Mesenchymal stem cell (in vitro differentiated cells and primary cell): ENCODE measurements around the gene CSNK1A1L.

Experiments
- DNase-seq: peaks from one replicate; pipeline ENCODE4 v3.0.0-alpha.2; 2013
- H2AFZ ChIP-seq: one replicate; pipeline ENCODE4 v1.6.1; 2013; ENCODE audit warnings: low read depth, mild to moderate bottlenecking, control low read depth, inconsistent platforms, low read length, moderate library complexity
- H2AK5ac ChIP-seq: 2 replicates; pipeline ENCODE4 v1.6.1; 2013; ENCODE audit warnings: low read length, moderate library complexity, mild to moderate bottlenecking, inconsistent platforms; ENCODE audit not compliant: severe bottlenecking
- H2BK120ac ChIP-seq: one replicate; pipeline ENCODE4 v1.6.1; 2013; ENCODE audit warnings: low read depth, mild to moderate bottlenecking, inconsistent platforms, low read length, moderate library complexity
- H2BK12ac ChIP-seq, 2 experiments: one replicate each; pipeline ENCODE4 v1.6.1; 2013; ENCODE audit warnings: inconsistent platforms in 2 of 2, low read length in 2 of 2, mild to moderate bottlenecking in 2 of 2, moderate library complexity in 2 of 2, control low read depth in 1 of 2
- H2BK15ac ChIP-seq: one replicate; pipeline ENCODE4 v1.6.1; 2013; ENCODE audit warnings: mild to moderate bottlenecking, low read depth, inconsistent platforms; ENCODE audit not compliant: poor library complexity, severe bottlenecking
- H2BK5ac ChIP-seq: 2 replicates; pipeline ENCODE4 v1.6.1; 2013; ENCODE audit warnings: low read depth, mild to moderate bottlenecking, low read length, control low read depth, inconsistent platforms; ENCODE audit not compliant: poor library complexity, severe bottlenecking
- H3K14ac ChIP-seq, 2 experiments: one replicate each; pipeline ENCODE4 v1.6.1; 2013; ENCODE audit warnings: inconsistent platforms in 2 of 2, low read length in 2 of 2, control low read depth in 1 of 2, mild to moderate bottlenecking in 1 of 2, moderate library complexity in 1 of 2
- H3K18ac ChIP-seq, 2 experiments: one replicate each; pipeline ENCODE4 v1.6.1; 2013; ENCODE audit warnings: inconsistent platforms in 2 of 2, low read length in 2 of 2, control low read depth in 1 of 2, low read depth in 1 of 2, mild to moderate bottlenecking in 1 of 2
- H3K23ac ChIP-seq, 2 experiments: one replicate each; pipeline ENCODE4 v1.6.1; 2013; ENCODE audit warnings: inconsistent platforms in 2 of 2, low read length in 2 of 2, mild to moderate bottlenecking in 2 of 2, moderate library complexity in 2 of 2, control low read depth in 1 of 2
- H3K27ac ChIP-seq: 2 replicates; pipeline ENCODE4 v1.5.1; 2013; ENCODE audit warnings: mild to moderate bottlenecking, moderate library complexity, low read length, control low read depth, inconsistent platforms; ENCODE audit not compliant: poor library complexity, severe bottlenecking
- H3K27me3 ChIP-seq, 2 experiments: 2 replicates each; pipeline versions ENCODE4 v1.6.1 to v1.7.0; 2013; ENCODE audit warnings: low read length in 2 of 2, mild to moderate bottlenecking in 2 of 2, moderate library complexity in 2 of 2, control low read depth in 1 of 2, inconsistent platforms in 1 of 2; ENCODE audit not compliant: control insufficient read depth in 1 of 2, insufficient read depth in 1 of 2
- H3K36me3 ChIP-seq, 2 experiments: 2 replicates each; pipeline versions ENCODE4 v1.6.1 to v1.7.0; 2013; ENCODE audit warnings: low read length in 2 of 2, control low read depth in 1 of 2, inconsistent platforms in 1 of 2, low read depth in 1 of 2, mild to moderate bottlenecking in 1 of 2; ENCODE audit not compliant: insufficient read depth in 2 of 2, control insufficient read depth in 1 of 2
- H3K4ac ChIP-seq, 2 experiments: one replicate each; pipeline ENCODE4 v1.6.1; 2013; ENCODE audit warnings: inconsistent platforms in 2 of 2, low read length in 2 of 2, mild to moderate bottlenecking in 2 of 2, moderate library complexity in 2 of 2, control low read depth in 1 of 2, low read depth in 1 of 2
- H3K4me1 ChIP-seq: 2 replicates; pipeline ENCODE4 v1.6.1; 2013; ENCODE audit warnings: low read depth, low read length, control low read depth; ENCODE audit not compliant: control insufficient read depth, insufficient read depth
- H3K4me2 ChIP-seq: 2 replicates; pipeline ENCODE4 v1.6.1; 2013; ENCODE audit warnings: low read length, mild to moderate bottlenecking, inconsistent platforms; ENCODE audit not compliant: poor library complexity, severe bottlenecking
- H3K4me3 ChIP-seq, 2 experiments: 2 replicates each; pipeline versions ENCODE4 v1.5.1 to v1.7.0; 2013; ENCODE audit warnings: low read length in 2 of 2, mild to moderate bottlenecking in 2 of 2, control low read depth in 1 of 2, low read depth in 1 of 2; ENCODE audit not compliant: insufficient read depth in 1 of 2
- H3K79me1 ChIP-seq: replicated peaks from 2 replicates; pipeline ENCODE4 v1.6.1; 2013; ENCODE audit warnings: mild to moderate bottlenecking, control low read depth, low read length, inconsistent platforms; ENCODE audit not compliant: poor library complexity, severe bottlenecking
- H3K9ac ChIP-seq: 2 replicates; pipeline ENCODE4 v1.7.0; 2013; ENCODE audit warnings: mild to moderate bottlenecking, low read length, moderate library complexity
- H3K9me3 ChIP-seq: 2 replicates; pipeline ENCODE4 v1.7.0; 2013; ENCODE audit warnings: mild to moderate bottlenecking, low read length; ENCODE audit not compliant: control insufficient read depth
- H4K8ac ChIP-seq: one replicate; pipeline ENCODE4 v1.6.1; 2013; ENCODE audit warnings: inconsistent platforms, mild to moderate bottlenecking, low read length, moderate library complexity
- H4K91ac ChIP-seq: one replicate; pipeline ENCODE4 v1.6.1; 2013; ENCODE audit warnings: mild to moderate bottlenecking, low read length, inconsistent platforms
- WGBS: methylation state at CpG from one replicate; pipeline ENCODE4 v1.1.7; 2013; ENCODE audit warnings: mixed read lengths; 5-methylcytosine and 5-hydroxymethylcytosine counted together

The CSNK1A1L gene

DNA sequence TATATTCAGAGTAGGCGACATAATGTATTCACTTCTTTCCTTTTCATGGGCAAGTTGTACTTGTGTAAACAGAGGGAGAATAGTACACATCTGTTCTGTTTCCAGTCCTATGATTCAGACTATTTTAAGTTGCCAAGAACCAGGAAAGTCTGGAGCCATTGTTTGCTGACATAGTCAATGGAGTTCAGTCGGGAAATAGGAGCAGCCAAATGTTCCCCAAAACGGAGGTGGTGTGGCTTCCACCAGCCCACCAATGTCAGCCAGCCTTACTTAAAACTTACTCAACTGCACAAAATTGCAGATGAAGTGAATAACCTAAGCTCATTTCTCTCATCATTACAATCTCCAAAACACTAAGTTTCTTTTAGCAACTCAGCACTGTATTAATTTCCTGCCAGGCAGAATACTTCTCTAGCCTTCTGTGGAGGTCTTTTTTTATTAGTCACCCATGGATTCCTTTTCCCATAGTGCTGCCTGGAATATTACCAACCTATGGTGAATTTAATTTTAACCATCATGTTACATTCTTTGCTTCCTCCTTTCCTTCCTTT is 22.3 kb upstream of the CSNK1A1L start:
- H3K4me3 ChIP-seq, result peak overlapping the region in 1 of 2 experiments; percentile 60
- no peaks in the 10 kb centered on the region for H3K4me1 ChIP-seq
- WGBS, result 71% methylated on average over 2 of the region's 3 CpGs
- no peak overlapping the region for H3K27ac ChIP-seq
- H2AFZ ChIP-seq, result no peak overlapping the region
- H2BK15ac ChIP-seq, result no peak overlapping the region
- no peaks in the 10 kb centered on the region for H3K27me3 ChIP-seq
- DNase-seq, result peak; percentile 62
- H3K36me3 ChIP-seq, result no peaks in the 10 kb centered on the region
- no peak overlapping the region for H2BK120ac ChIP-seq
- H4K91ac ChIP-seq, result no peak overlapping the region
- no peak overlapping the region for H4K8ac ChIP-seq
- H3K14ac ChIP-seq, result no peak overlapping the region
- no peak overlapping the region for H2BK5ac ChIP-seq
- no peak overlapping the region for H2AK5ac ChIP-seq
- H3K79me1 ChIP-seq, result no peaks in the 10 kb centered on the region
- no peak overlapping the region for H3K18ac ChIP-seq
- no peak overlapping the region for H2BK12ac ChIP-seq
- no peak overlapping the region for H3K4ac ChIP-seq
- no peak overlapping the region for H3K4me2 ChIP-seq
- H3K9ac ChIP-seq, result peak overlapping the region; percentile 78
- no peaks in the 10 kb centered on the region for H3K9me3 ChIP-seq
- no peak overlapping the region for H3K23ac ChIP-seq

GRCh38 chr13:37123337-37123736 is 17.9 kb upstream of the CSNK1A1L start:
- Histone ChIP-seq H2AK5ac (no peak overlapping the region), H2BK5ac (no peak overlapping the region), H3K4me1 (no peaks in the 10 kb centered on the region), H4K8ac (no peak overlapping the region), H2BK15ac (no peak overlapping the region), H2BK12ac (no peak overlapping the region), H3K4me3 (no peak overlapping the region), H2AFZ (no peak overlapping the region), H3K4me2 (no peak overlapping the region), H3K18ac (no peak overlapping the region), H3K27me3 (no peaks in the 10 kb centered on the region), H3K36me3 (no peaks in the 10 kb centered on the region), H2BK120ac (no peak overlapping the region), H3K23ac (no peak overlapping the region), H3K27ac (no peak overlapping the region), H3K79me1 (no peaks in the 10 kb centered on the region), H3K14ac (no peak overlapping the region), H3K9ac (no peak overlapping the region), H3K4ac (no peak overlapping the region), H4K91ac (no peak overlapping the region), H3K9me3 (no peaks in the 10 kb centered on the region)
- WGBS, result no CpG with 5 or more reads among the region's 1 CpG
- no peak for DNase-seq

DNA sequence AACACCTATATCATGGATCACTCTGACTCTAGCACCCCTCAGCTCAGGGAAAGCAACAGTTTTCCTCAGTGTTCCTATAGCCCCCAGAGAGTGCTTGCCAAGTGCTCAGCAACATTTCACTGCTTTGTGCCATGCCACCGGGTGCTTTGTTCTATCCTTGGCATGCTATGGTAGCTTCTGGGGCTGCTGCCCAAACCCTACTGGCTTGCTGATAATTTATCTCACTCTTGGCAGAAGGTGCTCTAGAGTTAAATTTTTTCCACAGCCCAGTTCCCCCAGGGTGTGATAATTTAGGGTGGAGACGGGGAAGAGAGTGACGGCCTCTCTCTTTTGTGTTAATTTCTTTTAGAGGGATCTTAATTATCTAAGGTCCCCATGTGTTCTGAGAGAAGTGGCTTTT is 12.6 kb upstream of the CSNK1A1L start:
- no peak overlapping the region for H3K4me2 ChIP-seq
- H3K23ac ChIP-seq, result no peak overlapping the region
- H3K36me3 ChIP-seq, result no peaks in the 10 kb centered on the region
- H2AFZ ChIP-seq, result no peak overlapping the region
- no peak for DNase-seq
- H3K27ac ChIP-seq, result no peak overlapping the region
- no peak overlapping the region for H4K8ac ChIP-seq
- no peak overlapping the region for H3K18ac ChIP-seq
- no peak overlapping the region for H2BK12ac ChIP-seq
- H3K27me3 ChIP-seq, result no peaks in the 10 kb centered on the region
- no peaks in the 10 kb centered on the region for H3K9me3 ChIP-seq
- H3K4ac ChIP-seq, result no peak overlapping the region
- 71% methylated on average over 3 of the region's 3 CpGs for WGBS
- H3K79me1 ChIP-seq, result no peaks in the 10 kb centered on the region
- H3K14ac ChIP-seq, result no peak overlapping the region
- H2BK120ac ChIP-seq, result no peak overlapping the region
- no peaks in the 10 kb centered on the region for H3K4me1 ChIP-seq
- no peak overlapping the region for H2BK15ac ChIP-seq
- no peak overlapping the region for H2AK5ac ChIP-seq
- H3K9ac ChIP-seq, result no peak overlapping the region
- H3K4me3 ChIP-seq, result no peak overlapping the region
- no peak overlapping the region for H4K91ac ChIP-seq
- no peak overlapping the region for H2BK5ac ChIP-seq

DNA sequence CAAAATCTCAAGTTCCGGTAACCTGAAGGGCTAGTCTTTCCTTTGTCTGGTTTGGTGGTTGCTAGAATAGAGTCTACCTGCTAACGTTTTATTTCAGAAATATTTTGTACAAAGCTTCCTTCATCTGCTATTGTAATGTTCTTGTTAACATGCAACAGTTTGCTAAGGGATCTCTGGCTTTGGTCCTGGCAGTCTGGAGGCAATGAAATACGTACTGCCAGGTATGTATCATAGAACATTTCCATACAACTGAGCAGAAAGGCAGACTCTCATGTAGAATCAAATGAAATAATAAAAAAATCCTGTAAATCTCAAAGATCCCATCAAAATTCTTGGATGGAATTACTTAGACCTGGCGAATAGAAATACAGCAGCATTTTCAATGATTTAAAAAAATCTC is 8.8 kb upstream of the CSNK1A1L start:
- Histone ChIP-seq H3K27ac (no peak overlapping the region), H2BK15ac (no peak overlapping the region), H3K23ac (no peak overlapping the region), H3K36me3 (no peaks in the 10 kb centered on the region), H2BK120ac (no peak overlapping the region), H3K9ac (no peak overlapping the region), H2BK5ac (no peak overlapping the region), H3K18ac (no peak overlapping the region), H3K4me3 (no peak overlapping the region), H3K79me1 (no peaks in the 10 kb centered on the region), H4K8ac (no peak overlapping the region), H3K4me2 (no peak overlapping the region), H3K27me3 (no peaks in the 10 kb centered on the region), H3K4ac (no peak overlapping the region), H2AFZ (no peak overlapping the region), H3K14ac (no peak overlapping the region), H4K91ac (no peak overlapping the region), H2AK5ac (no peak overlapping the region), H3K9me3 (no peaks in the 10 kb centered on the region), H2BK12ac (no peak overlapping the region), H3K4me1 (no peaks in the 10 kb centered on the region)
- DNase-seq, result no peak
- WGBS, result 94% methylated on average over 2 of the region's 4 CpGs
